HG03571 (cell line): ENCODE results near the gene TM4SF20.
"Not testable (repeated sequence)": the region's sequence is repeated elsewhere in the genome, so short reads cannot be mapped to it uniquely, and the experiment has no call there.

Experiments
- ATAC-seq: cut with Tn5 transposase; IDR thresholded peaks from one replicate; pipeline ENCODE4 v1.9.1; 2021; ENCODE audit not compliant: unreplicated experiment

TM4SF20 gene

DNA sequence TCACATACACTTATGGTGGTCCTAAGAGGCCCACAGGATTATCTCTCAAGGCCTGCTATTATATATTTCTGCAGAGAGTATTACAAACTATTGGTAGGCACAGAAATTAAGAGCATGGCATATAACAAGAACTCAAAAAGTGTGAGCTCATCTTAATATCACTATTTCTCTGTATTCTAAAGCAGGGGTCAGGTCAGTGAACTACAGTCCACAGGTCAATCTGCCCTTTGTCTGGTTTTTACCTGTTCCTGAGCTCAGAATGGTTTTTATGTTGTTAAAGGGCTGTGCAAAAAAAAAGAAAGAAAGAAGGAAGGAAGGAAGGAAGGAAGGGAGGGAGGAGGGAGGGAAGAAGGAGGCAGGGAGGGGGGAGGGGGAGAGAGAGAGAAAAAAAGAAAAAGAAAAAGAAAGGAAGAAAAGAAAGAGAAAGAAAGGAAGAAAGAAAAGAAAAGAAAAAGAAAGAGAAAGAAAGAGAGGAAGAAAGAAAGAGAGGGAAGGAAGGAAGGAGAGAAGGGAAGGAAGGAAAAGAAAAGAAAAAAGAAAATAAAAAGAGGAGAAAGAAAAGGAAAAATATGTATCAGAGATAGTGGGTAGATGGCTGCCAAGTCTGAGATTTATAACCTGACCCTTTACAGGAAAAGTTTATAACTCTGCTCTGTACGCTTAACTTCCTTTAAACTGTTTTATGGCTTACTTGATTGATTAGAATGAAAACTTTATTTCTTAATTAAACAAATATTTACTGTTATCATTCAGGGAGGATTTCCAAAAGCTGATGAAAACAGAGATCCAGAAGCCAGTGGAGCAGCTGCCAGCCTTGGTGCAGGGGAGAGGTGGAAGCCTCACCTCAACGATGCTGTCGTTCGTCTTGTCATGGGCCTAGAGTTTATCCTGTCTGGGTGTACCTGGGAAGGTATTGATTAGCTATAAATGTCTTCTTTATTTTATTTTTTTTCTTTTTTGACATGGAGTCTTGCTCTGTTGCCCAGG, 19.9 kb upstream of the TM4SF20 start:
- ATAC-seq = no peak

GRCh38 chr2:227397562-227397961, 18.5 kb upstream of the TM4SF20 start:
- ATAC-seq = no peak

- no peak for ATAC-seq
These were observed 16.4 kb upstream of the TM4SF20 start for GRCh38 chr2:227395556-227395955.

DNA sequence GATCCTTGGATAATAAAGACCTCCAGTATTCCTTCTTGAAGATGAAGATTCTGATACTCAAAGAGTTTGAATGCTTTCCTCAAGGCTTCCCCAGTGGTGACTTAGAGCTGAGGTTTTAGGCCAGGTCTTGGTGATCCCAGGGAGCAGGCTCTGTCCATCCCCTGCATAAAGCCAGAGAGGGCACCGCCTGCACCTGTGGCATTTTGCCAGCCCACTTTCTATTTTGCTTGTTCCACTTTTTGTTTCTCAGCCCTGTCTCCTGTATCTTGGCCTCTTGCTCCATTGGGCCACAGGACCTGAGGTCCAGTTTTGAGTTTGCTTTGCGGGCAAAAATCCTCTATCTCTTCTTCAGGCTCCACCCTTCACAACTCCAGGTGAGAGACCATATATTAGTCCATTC, 15.3 kb upstream of the TM4SF20 start:
- ATAC-seq = no peak

DNA sequence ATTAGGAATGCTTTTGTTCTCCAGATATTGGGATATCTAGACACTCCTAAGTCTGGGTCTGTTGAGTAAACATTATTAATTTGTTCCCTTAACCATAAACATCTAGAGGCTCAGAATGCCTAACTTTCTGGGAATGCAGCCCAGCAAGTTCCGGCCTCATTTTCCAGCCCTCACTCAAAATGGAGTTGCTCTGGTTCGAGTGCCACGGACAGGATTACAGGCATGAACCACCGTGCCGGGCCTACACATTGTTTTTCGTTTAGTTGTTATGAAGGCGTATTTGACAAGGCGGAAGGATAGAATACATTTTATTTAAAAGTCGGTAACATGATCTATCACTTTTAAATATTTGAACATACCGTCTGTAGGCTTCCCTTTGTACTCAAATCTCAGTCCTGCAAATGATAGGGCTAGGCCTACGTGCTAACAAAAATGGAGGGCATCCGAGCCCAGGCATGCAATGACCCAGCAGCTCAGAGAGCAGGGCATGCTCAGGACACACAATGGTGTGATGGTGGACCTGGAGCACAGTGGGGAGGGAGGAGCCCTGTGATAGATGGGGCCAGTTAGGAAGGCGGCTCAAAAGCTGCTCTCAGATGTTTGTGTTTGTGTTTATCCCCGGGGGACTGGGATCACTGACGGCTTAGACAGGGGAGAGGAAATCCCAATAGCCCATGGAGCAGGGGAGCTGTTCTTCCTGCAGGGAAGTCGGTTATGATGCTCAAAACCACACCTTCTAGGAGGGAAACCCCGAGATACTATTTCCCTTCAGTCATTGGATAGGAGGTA, 11.6 kb upstream of the TM4SF20 start:
- ATAC-seq = no peak

GRCh38 chr2:227389661-227390060, 10.6 kb upstream of the TM4SF20 start:
- no peak for ATAC-seq

DNA sequence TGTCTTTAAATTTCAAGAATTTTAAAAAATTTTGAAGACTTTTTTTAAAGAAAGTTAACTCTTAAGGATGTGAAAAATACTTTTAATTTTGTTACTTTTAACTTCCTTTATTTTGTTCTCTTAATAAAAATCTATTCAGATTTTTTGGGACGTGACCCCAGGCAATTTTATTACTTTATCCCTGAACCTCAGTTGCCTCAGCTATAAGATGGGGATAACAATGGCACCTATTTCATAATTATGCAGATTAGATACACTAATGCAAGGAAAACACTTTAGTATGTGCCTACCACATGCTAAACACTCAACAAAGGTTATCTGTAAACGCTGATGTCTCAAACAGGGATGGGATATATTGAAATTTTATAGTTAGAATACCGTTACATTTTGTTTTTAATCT, 10.1 kb upstream of the TM4SF20 start:
- ATAC-seq = no peak

GRCh38 chr2:227388537-227389011, 9.5 kb upstream of the TM4SF20 start:
- ATAC-seq = no peak

GRCh38 chr2:227387583-227387982, 8.5 kb upstream of the TM4SF20 start, which contains the start of gene SCYGR1:
SCYGR1 (minus strand) TSS chr2:227387949; CDS start chr2:227387949, 0 bp downstream.
- not testable (repeated sequence) for ATAC-seq

- no peak for ATAC-seq
These were observed 7.5 kb upstream of the TM4SF20 start for GRCh38 chr2:227386630-227387029.

DNA sequence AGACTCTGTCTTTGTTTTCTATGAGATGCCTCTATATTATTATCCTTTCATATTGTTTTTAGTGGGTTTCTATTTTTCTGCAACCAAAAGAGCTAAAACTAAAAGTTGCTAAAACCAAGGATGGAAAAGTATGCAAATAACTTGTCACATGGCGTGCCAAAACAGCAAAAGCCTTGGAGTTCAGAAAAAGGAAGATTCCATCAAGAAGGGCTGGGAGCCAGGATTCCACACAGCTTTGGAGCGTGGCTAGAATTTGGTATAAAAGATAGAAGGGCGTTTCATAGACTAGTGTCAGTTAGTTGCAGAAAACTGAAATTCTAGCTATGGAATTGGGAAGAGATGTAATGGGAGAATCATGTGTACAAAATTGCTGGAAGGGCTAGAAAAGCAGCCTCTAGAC, 4.6 kb upstream of the TM4SF20 start:
- ATAC-seq = no peak

DNA sequence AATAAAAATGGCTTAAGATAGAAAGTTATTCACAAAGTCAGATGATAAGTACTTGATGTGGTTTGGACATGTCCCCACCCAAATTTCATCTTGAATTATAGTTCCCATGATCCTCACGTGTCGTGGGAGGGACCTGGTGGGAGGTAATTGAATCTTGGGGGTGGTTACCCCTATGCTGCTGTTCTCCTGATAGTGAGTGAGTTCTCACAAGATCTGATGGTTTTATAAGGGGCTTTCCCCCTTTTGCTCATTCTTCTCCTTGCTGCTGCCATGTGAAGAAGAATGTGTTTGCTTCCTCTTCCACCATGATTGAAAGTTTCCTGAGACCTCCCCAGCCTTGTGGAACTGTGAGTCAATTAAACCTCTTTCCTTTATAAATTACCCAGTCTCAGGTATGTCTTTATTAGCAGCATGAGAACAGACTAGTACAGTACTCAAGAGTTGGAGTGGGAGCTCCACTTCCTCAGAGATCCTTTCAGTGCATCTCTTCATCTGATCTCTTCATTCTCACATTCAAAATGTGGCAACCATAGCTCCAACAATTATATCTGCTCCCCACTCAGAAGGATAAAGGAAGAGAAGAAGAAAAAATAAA, 3.2 kb upstream of the TM4SF20 start:
- not testable (repeated sequence) for ATAC-seq

DNA sequence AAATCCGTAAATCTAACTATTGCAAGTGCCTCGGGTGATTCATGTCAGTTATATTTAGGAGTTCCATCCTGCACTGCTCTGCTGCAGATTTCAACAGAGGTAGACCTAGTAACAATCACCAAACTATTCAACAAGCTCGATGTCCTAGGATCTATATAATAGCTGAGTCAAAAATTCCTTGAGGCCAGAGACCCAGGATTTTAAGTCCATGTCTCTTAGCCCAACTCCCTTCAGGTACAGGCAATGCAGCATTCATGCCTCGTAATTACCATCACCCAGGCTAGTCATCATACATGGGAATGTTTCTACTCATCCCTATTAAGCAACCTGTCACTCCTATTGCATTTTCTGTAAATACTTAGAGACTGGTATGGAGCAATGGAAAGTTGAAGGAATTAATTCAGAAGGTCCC, 729 bp downstream of the TM4SF20 start:
- no peak for ATAC-seq

GRCh38 chr2:227377467-227378351, 1.4 kb downstream of the TM4SF20 start:
- no peak for ATAC-seq

- ATAC-seq = no peak
These were observed 2.3 kb downstream of the TM4SF20 start for GRCh38 chr2:227376656-227377396.

DNA sequence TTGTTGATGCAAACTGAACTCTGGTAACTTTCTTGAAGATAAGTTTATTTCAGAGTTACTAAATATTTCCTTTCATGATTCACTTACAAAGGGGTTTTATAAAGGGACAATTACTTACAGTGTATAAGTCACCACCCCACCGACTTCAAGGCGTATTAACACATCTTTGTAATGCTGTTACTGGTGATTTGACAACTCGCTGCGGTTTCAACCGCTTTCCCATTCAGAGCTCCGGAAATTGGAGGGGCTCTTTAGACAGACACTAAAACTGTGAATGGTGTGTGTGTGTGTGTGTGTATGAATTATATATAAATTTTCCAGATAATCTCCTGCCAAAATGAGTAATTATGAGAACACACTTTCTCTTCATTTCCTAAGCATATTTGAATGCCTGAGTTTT, 4.9 kb downstream of the TM4SF20 start:
- no peak for ATAC-seq

DNA sequence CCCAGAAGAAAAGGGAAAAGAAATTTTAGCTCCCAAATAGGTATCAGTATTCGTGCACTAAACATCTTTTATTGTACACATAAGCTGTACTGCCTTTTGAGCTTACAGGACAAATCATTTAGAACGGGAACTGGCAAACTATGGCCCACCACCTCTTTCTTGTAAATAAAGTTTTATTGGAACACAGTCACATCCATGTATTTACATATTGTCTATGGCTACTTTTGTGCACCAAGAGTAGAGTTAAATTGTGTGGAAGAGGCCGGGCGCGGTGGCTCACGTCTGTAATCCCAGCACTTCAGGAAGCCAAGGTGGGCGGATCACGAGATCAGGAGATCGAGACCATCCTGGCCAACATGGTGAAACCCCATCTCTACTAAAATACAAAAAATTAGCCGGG, 5.7 kb downstream of the TM4SF20 start:
- ATAC-seq = no peak

DNA sequence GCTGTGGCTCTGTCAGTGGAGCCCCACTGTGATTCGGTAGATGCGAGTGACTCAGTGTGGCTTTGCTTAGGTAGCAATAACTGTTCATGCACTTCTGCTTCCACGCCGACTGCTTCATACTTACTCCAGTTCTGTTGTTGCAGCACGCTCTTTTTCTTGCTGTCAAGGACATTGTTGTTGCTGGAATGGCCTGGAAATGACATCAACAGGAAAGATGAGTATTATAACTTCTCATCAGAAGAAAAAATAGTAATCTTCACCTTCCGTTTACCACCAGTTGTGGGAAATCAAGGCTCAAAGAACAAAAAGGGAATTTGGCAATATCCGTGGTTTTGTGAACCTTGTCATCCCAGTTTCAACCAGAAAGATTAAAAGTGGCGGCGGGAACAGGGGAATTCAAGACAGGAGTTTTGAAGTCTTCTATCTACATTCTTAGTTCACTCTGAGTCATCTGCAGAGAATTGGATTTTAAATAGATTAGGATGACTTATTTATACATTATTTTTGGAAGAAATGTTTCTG, 8.3 kb downstream of the TM4SF20 start:
- no peak for ATAC-seq

DNA sequence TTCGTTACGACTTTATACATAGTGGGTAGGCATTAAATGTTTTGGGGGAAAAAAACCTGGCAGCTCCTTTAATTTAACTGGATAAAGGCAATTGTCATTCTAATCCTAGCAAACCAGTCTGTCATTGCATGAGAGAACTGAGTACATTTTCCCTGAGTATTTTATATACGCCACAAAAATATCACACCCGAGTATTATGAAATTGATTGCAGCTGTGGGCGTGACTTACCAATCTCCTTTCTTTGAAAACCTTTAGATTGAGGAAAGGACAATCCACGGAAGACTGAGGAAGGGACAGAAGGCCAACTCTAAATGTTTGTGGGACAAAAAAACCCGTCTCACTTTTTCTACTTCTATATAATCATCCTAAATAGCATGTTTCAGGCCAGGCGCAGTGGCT, 9.0 kb downstream of the TM4SF20 start:
- ATAC-seq = no peak
